Stimulated activated CD8-positive, alpha-beta memory T cell treated with anti-CD3 and anti-CD28 coated beads, Interleukin-4, amount 100 ng/mL, for 48 hours (primary cell): ENCODE measurements around the gene TRIM40.

Experiments
- DNase-seq: peaks from one replicate; pipeline ENCODE4 v3.0.0-alpha.2; 2020

Gene TRIM40

DNA sequence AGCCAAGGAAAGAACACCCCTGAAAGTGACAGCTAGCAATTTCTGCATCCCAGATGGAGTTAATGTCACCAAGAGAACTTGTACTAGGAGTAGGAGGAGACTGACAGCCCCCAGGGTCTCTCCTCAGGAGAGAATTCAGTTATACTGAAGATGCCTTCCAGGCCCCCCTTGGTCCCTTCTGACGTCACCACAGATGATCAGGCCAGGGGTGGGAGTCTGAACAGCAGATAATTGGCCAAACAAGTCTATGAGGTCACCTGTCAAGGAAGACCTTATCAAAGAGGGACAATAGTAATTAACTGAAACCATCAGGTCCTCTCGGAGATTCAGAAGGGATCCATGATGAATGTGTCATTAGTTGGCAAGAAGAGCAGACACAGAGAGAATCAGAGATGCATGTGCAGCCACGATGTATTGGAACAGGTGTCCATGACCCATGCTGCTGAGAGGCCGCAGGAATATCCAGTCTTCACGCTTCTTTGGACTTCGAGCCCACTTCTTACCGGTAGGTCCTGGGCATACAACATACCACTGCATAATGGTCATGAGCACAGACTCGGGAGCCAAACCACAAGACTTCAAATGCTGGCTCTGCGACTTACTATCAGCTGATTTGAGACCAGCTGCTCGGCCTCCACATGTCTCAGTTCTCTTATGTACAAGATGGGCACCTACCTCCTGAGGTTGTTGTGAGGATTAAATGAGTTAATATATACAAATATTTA lies 14.9 kb downstream of the TRIM40 start:
- DNase-seq: no peak

DNA sequence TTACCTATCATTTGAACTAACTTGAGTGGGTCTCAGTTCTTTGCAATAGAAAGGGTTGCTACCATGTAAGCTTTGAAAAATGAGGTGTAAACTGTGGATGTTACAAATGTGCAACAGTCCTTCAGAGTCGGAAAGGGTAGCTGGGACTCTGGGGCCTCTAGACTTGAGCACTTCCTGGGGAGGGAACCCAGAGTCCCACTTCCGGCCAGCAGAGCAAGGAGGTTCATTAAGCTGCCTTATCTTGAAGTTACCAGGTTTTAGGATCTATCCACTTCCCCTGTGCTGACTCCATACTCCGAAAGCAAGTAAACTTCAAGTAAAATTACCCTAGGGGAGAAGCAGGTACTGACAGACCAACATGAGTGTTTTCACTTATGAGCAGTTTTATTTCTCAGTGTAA lies 15.6 kb downstream of the TRIM40 start:
- no peak for DNase-seq

DNA sequence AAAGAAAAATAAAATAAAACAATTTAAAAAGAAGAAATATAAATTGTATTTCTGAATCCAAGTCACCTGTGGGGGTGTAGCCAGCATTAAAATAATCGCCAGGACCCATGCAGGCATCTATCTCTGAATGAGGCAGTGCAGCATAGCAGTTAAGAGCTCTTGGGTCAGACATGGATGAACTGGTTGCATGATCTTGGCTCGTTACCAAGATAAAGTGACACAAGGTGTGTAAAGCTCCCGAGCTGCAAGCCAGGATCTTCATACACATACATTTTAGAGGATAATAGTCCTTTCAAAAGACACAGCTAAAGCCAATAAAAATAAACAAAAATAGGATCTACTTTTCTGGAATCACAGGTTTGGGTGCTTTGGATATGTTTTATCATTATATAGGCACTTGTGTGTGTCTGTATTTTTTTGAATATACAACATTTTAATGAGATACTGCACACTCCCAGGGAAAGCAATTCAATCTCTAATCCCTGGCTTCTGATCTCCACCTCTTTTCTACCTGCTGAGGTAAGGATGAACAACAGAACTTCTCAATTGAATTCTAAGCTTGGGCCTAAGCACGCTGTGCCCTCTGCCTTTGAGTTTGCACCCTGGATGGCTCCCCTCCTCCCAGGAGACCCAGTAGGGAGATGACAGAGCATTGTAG lies 16.2 kb downstream of the TRIM40 start:
- DNase-seq: no peak

DNA sequence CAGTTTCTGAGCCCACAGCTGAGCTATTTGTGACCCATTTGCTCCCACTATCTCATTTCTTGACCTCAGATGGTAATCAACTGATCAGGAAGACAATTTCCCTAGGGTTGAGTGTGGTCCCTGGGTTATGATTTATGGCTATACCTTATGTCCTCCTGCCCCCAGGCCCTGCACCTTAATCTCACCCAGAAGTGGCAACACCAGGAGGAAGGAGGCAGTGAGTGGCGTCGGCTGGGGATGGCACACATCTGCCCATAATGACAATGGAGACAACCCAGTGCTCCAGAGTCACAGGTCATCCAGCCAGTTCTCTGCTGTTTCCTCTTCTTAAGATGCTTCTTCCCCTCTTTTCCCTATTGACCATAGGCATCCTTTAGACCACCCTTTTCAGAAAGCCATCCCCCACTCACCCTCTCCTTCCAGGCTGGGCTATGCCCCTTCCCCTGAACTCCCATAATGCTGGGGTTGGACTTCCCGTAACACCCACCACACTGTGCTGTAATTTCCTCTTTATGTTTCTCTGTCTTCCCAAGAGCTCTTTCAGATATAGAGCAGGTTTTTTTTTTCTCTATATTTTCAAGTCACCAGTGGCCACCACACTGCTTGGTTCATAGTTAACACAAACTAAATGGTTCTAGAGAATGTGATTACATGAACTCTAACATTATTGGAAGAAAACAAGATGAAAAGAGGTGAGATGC lies 17.1 kb downstream of the TRIM40 start:
- no peak for DNase-seq

DNA sequence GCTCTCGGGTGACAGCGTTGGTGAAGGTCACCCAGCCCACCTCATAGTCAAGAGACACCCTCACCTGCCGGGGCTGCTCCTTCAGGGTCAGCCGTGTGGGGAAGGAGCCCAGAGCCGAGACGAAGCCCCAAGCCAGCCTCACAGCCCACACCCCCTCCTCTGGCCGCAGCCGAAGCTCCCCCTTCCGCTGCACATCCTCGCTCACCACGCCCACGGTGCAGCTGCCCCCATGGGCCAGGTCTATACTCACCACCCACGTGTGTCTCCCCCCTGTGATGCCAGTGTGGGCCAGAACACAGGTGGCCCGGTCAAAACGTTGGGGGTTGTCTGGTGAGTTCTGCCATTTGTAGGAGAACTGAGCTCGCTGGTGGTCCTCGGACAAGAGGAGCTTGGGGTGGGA lies 18.1 kb downstream of the TRIM40 start:
- DNase-seq: no peak

DNA sequence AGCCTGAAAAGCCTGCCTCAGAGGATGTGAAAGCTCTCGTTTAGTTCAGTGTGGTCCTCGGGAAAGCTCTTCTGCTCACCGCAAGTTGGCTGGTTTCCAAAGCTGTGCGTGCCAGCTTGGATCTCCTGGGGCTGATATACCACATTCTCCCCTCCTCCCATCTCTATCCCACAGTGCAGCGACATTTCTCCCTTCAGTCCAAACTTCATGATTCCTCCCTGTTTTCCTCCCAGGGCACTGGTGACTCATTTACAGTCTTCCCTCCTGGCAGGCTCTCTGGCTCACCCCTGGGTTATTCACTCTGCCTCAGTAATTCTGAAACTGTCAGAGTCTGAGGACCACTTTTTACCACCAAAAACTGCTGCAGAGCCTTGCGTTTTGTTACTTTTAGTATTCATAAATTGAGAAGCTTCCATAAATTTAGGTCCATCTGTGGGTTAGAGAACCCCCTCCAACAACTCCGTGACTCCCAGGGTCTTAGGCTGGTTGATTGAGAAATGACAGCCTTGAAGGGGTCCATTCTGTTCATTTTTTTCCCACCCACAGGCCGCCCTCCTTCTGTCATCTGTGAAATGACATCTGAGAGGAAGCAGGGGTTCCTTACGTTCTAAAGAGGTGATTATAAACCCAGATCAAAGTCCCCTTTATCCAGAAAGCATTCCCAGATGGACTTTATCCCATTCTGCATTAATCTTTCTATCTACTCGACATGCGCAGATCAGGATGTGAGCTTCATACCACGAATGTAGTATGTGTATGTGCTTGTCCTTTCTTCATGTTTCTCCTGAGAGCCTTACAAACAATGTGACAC lies 19.0 kb downstream of the TRIM40 start:
- no peak for DNase-seq

DNA sequence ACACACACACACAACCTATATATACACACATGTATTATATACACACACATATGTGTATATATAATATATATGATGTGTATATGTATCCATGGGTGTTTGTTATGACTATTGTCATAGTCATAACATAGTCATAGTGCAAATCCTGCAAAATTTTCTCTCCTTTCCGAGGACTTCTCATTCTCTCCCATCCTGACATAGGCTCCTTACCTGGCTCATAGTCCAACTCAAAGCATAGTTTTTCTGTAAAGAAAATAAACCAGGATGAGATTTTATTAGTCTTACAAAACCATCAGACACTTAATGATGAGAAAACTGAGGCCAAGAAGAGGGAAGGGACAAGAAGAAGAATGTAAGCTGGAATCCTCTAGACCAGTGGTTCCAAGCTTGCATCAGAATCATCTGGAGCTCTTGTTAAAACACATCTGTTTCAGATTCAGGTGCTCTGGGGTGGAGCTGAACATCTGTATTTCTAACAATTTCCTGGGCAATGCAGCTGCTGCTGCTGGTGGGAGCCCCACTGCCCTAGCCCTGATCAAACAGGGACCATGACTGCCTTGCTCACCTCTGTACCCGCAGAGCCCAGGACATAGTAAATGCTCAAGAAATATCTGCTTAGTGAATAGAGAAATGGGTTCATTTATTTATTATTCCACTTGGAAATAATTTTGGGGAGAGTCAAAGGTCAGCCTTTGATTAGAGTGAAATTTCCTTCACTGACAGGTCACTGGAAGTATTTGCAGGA lies 19.8 kb downstream of the TRIM40 start:
- no peak for DNase-seq

DNA sequence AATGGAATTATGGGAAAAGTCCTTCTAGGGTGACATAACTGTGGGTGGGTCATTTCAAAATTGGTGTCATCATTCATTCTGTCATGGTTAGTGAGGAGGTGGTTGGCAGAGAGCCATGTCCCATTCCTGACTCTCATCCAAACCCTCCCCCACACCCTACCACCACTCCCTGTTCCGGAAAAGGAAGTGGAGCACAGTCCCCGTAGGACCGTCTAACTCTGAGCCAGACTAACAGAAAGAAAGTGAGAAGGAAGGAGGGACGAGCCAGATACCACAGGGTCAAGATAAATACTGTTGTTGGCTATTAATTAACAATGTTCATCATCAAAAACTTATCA lies 20.3 kb downstream of the TRIM40 start:
- DNase-seq: no peak

DNA sequence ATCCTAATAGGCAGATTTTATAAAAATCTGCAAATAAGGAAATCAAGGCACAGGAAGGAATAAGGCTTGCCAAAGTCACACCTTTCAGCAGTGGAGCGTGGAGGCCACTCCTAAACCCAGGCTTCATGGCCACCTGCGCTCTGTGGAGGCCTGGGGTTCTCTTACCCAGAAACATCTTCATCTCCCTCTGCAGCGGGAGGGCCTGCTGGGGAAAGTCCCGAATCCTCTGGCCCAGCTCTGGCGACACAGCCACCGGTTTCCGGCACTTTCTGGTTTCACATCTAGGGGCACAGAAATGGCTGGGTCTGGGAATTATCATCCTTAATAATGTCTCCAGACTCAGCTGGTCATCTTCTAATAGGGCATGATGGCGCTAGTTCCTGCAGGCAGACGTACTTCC lies 20.8 kb downstream of the TRIM40 start:
- DNase-seq: no peak

DNA sequence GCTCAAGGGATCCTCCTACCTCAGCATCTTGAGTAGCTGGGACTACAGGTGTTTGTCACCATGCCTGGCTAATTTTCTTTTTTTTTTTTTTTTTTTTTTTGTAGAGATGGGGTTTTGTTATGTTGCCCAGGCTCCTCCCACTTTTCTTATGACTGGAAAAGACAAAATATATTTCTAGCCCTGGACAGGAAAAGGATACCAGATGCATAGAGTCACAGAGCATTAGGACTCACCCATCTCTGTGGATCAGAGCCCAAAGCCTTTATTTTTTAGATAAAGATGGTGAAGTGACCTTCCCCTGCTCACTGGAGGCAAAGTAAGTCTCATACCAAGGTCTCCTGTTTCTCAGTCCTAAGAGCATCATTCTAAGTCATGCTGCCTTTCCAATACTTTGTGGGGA lies 21.6 kb downstream of the TRIM40 start:
- DNase-seq: no peak

DNA sequence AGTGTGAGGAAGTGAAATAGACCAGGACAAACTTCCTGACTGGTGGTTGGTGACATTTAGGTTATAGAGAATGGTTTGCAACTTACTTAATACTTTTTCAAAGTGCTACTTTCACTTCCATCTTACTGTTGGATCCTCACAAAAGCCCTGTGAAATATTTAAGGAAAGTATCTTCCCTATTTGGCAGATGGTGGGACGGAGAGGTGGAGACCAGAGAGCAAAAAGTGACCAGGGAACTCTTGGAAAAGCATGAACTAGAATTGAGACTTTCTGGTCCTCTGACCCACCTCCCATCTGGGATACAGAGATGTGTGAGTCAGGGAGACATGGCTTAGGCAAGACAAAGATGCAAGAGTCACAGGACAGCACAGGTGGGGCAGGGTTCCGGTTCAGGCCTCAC lies 22.1 kb downstream of the TRIM40 start:
- DNase-seq: no peak

DNA sequence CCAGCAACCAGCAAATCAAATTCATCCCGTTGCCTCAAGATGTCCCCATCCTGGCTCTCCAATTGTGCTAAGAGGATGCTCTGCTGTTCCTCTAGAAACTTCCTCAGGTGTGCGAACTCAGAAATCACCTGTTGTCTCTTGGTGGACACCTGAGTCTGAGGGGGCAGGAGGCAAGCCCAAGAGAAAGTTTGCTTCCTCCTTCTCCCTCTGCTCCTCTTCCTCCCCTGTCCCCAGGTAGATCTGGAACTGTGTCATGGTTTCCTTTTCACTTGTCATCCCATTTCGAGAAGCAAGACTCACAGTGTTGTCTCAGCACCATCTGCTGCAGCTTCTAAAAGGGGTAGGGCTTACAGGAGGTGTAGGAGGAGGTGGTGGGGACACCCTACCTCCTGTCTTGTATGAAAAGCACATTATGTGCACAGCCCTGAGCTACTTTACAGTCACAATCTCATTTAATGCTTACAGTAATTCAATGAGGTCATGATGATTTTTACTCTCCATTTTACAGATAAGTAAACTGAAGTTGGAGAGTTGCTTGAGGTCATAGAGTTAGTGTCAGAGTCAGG lies 22.6 kb downstream of the TRIM40 start:
- DNase-seq: no peak

DNA sequence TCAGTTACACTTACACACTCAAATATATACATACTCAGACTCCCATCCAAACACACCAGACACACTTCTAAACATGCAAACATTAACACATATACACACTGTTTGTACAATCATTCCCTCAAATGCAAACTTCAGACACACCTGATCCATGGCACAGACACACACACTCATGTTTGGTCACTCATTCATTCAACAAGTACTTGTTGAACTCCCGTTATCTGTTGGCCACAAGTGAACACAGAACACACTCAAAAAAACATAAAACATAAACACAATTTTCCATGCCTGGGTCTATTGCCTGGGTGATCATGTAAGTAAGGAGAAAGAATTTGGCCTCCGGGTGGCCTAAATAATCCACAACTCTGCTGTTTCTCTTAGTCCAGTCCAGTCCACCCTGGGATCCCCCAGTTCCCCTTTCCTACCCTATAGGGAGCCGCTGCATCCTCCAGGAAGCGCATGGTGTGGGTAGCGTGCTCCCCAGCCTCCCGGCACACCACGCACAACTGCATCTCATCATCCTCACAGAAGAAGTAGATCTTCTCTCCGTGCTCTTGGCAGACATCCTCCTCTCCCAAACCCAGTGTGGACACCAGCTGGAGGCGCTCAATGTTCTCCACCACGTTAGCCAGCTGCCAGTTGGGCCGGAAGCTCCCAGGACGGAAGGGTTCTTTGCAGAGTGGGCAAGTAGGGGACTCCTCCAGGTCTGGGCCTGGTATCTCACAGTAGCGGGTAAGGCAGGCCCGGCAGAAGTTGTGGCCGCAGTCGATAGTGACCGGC lies 24.3 kb downstream of the TRIM40 start:
- DNase-seq: no peak

DNA sequence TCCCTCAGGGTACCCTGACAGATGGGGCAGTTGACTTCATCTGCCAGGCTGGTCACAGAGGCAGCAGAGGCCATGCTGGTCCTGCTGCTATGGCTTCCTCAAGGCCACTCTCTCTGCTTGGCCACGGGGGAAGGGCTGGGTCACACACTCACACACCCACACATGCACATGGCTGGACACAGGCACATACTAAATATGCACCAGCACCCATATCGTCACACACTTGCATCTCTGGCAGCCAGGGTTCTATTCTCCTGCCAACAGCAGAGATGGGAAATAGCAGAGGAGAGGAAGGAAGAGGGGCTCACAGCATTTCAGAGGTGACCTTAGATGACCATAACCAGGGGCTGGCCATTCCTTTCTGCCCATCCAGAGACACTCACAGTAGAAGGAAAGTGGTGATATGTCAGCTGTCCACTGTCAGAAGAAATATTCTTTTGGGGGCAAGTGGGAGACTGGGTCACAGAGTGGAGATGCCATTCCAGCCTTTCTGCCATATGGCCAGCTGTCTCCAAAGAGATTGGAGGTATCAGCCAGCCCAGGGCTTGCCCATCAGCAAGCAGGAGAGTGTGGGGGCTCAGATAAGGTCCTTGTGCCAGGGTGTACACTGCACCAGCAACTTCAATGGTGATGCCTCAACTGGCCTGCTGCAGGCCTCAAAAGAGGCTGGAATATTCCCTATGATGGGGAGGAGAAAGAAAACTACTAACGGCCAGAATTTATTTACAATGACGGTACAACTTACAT lies 25.0 kb downstream of the TRIM40 start, which contains the start of gene TRIM10:
Gene TRIM10 (minus strand): TSS at position 427 of the 747 bp plus-strand sequence. CDS start 353 bp downstream, at position 74.
- no peak for DNase-seq

DNA sequence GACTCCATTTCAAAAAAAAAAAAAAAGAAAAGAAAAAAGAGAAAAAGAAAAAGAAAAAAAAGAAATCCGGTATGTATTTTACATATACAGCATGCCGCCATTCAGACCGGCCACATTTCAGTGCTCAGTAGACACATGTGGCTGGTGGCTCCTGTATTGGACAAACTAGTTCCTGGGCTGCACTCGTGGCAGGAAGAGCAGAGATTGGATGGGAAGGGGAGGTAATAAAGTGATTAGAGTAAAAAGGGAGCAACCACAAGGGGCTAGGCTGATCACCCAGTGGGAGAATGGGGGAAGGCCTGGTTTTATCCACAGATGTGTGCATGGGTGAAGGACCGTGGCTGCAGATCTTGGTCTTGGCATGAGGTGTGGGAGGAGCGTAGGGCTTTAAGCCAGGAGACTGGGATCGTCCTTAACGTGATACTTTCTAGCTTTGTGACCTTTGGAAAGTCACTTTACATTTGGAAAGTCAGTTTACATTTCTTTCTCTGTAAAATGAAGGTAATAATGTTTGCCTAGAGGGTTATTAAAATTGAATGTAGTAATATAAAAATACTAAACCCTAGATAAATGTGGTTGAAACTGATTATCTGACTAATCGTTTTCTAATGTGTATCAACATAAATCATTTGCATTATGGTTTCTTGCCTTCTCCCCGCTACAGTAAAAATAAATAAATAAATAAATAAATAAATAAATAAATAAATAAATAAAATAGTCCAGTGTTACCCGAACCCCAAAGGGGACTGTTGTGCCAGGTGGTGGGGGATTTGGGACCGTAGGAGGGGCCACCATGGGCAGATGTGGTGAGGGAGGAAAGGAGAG lies 26.5 kb downstream of the TRIM40 start:
- no peak for DNase-seq

DNA sequence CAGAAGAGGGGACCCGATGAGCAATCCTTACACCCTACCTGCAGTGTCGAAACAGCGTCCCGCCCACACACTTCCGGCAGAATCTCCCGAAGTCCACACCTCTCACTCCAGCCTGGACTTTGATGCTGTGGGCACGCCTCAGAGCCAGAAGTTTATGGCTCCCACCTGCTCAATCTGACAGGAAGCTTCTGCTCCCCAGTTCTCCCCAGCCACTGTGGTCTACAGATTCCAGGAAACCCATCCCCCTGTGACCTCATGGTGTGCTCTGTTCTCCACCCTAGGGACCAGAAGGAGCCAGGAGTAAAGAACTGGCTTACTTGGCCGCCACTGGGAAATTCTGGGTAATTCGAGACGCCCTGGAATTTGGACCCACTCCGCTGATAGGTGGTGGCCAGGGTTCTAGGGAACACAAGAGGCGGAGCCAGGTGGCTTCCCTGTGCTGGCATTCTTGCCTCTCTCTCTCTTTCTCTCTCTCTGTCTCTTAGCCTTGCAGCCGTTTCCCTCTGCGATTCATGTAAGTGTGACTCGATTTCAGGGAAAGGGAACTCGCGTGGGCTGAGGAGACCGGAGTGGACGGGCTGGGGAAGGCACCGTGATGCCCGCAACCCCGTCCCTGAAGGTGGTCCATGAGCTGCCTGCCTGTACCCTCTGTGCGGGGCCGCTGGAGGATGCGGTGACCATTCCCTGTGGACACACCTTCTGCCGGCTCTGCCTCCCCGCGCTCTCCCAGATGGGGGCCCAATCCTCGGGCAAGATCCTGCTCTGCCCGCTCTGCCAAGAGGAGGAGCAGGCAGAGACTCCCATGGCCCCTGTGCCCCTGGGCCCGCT lies 27.4 kb downstream of the TRIM40 start, which contains the start of gene TRIM15:
Gene TRIM15 (plus strand): TSS at position 457 of the 828 bp plus-strand sequence. CDS start 139 bp downstream, at position 596.
- peak; percentile 79 for DNase-seq

DNA sequence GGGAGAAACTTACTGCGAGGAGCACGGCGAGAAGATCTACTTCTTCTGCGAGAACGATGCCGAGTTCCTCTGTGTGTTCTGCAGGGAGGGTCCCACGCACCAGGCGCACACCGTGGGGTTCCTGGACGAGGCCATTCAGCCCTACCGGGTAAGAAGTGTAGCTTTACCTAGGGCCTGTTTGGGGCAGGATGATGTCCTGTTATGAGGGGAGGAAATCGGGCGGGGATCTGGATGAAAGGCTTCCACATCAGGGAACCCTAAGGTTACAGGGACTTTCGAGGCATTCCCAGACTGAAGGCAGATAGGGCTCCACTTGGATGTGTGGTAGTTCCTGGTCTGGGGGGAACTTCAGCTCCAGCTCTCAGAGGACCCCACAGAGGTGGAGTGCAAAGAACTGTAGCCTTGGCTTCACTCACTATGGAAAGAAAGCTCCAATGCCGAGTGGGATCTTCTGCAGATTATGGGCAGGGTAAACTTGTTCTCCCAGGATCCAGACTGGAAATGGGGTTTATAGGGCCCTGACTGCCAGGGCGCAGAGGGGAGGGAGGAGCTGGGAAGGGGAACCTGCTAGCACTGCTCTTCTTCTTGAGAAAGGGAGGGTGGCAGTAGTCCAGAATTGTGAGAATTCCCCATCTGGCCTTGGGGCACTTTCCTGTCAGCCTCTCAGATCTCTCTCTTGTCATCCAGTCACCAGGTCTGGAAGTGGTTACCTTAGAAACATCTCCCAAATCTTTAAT lies 28.1 kb downstream of the TRIM40 start:
- no peak for DNase-seq

DNA sequence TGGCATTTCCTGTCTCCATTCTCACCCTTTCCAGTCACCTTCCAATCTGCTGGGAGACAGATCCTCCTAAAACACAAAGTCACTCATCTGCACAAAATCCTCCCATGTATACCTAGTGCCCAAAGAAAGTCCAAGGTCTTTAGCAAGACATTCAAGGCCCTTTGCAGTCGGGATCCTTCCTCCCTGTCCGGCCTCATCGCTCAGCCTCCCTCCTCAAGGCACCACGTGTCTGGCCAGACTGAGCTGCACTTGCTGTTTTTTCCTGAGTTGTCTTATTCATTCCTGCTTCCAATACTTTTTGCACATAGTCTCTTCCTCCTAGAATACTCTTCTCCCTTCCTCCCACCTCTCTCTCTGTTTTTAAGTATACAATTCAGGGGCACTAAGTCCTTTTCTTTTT lies 28.8 kb downstream of the TRIM40 start:
- DNase-seq: no peak
